ENCODE data around the gene MELK.

DNA sequence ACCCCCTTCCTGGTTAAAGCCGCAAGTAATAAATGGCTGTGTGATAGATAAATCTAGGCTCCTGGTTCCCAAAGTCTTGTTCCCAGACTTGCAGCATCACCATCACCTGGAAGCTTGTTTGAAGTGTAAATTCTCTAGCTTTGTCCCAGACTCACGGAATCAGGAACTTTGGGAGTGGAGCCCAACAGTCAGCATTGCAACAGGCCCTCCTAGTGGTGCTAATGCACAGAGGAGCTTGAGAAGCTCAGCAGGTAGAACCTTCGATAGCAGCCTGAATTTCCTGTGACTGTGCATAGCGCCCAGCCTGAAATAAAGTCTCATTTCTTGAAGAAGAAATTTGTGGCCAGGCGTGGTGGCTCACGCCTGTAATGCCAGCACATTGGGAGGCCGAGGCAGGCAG lies 30.3 kb upstream of the MELK start:
- TF ChIP-seq CTCF (CRISPR knock-in tag; IDR thresholded peaks at IDR 0.05): peak; percentile 32; the same call in 1 of the 2 replicates
- no peak for TF ChIP-seq ZBTB43 (CRISPR knock-in tag; conservative IDR thresholded peaks at IDR 0.05)
- no peak for TF ChIP-seq HDAC2 (CRISPR knock-in tag; IDR thresholded peaks at IDR 0.05)
- TF ChIP-seq CBFB (CRISPR knock-in tag; IDR thresholded peaks at IDR 0.05): no peak
- TF ChIP-seq POLR2AphosphoS5 (IDR thresholded peaks at IDR 0.05; ENCODE audit: low read depth, low read length): no peak
- no peak for TF ChIP-seq ZFYVE20 (CRISPR knock-in tag; IDR thresholded peaks at IDR 0.05; ENCODE audit: borderline replicate concordance, low read depth)
- TF ChIP-seq CREM (IDR thresholded peaks at IDR 0.05): no peak
- no peak for TF ChIP-seq CREM (CRISPR knock-in tag; IDR thresholded peaks at IDR 0.05)
- no peak for TF ChIP-seq ZNF567 (CRISPR knock-in tag; IDR thresholded peaks at IDR 0.05; ENCODE audit: borderline replicate concordance)
- TF ChIP-seq ZNF563 (CRISPR knock-in tag; IDR thresholded peaks at IDR 0.05): no peak
